ENCODE data around the gene RHOB.

GRCh38 chr2:20421336-20421987, 25.4 kb upstream of the RHOB start:
- TF ChIP-seq, protein P1, sequence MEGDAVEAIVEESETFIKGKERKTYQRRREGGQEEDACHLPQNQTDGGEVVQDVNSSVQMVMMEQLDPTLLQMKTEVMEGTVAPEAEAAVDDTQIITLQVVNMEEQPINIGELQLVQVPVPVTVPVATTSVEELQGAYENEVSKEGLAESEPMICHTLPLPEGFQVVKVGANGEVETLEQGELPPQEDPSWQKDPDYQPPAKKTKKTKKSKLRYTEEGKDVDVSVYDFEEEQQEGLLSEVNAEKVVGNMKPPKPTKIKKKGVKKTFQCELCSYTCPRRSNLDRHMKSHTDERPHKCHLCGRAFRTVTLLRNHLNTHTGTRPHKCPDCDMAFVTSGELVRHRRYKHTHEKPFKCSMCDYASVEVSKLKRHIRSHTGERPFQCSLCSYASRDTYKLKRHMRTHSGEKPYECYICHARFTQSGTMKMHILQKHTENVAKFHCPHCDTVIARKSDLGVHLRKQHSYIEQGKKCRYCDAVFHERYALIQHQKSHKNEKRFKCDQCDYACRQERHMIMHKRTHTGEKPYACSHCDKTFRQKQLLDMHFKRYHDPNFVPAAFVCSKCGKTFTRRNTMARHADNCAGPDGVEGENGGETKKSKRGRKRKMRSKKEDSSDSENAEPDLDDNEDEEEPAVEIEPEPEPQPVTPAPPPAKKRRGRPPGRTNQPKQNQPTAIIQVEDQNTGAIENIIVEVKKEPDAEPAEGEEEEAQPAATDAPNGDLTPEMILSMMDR (IDR thresholded peaks at IDR 0.05), result no peak
- TF ChIP-seq POLR2AphosphoS5 (IDR thresholded peaks at IDR 0.05), result peak; percentile 17
